Sigmoid colon (tissue), 7 donors: ENCODE measurements around the gene SDE2. TPM values are rescaled to one million over a fixed set of nuclear protein-coding genes. Genes with fewer than 3 reads are reported as not detected.

Source experiments
- DNase-seq: peaks from one replicate; pipeline ENCODE4 v3.0.0-alpha.2; 2019
- H3K27ac ChIP-seq, 4 donors: fragments of 200-600 bp; sonication (generic); one replicate each; pipeline ENCODE4 v1.5.1; 2016 to 2019; ENCODE audit warnings: mild to moderate bottlenecking in 1 of 4
- H3K27me3 ChIP-seq, 3 donors: fragments of 200-600 bp; sonication (generic); one replicate each; pipeline ENCODE4 v1.5.1; 2019; ENCODE audit warnings: mild to moderate bottlenecking in 1 of 3
- H3K36me3 ChIP-seq, 4 donors: fragments of 200-600 bp; sonication (generic); one replicate each; pipeline ENCODE4 v1.5.1; 2016 to 2019
- H3K4me1 ChIP-seq, 4 donors: fragments of 200-600 bp; sonication (generic); one replicate each; pipeline ENCODE4 v1.5.1; 2017 to 2019
- H3K4me3 ChIP-seq, 4 donors: fragments of 200-600 bp; sonication (generic); one replicate each; pipeline ENCODE4 v1.5.1; 2017 to 2019; ENCODE audit warnings: mild to moderate bottlenecking in 2 of 4, moderate library complexity in 1 of 4
- H3K9me3 ChIP-seq, 4 donors: fragments of 200-600 bp in 3 of 4; sonication (generic) in 3 of 4; one replicate each; pipeline versions ENCODE4 v1.5.1 to v1.6.1; 2013 to 2019
- CTCF ChIP-seq, 4 experiments: fragments of 450-650 bp in 3 of 4; fragments of 200-600 bp in 1 of 4; IDR thresholded peaks; one replicate each; pipeline ENCODE4 v1.5.1; 2016 to 2019; ENCODE audit warnings: antibody characterized with exemption in 4 of 4, mild to moderate bottlenecking in 3 of 4, moderate library complexity in 2 of 4
- EP300 ChIP-seq, 4 donors: sonication (generic); formaldehyde crosslinking; IDR thresholded peaks; one replicate each; pipeline ENCODE4 v1.6.1; 2017; ENCODE audit warnings: antibody characterized with exemption in 4 of 4
- POLR2A ChIP-seq, 2 donors: fragments of 450-650 bp; IDR thresholded peaks; one replicate each; pipeline ENCODE4 v1.6.1; 2016; ENCODE audit warnings: antibody characterized with exemption in 2 of 2, mild to moderate bottlenecking in 2 of 2, moderate library complexity in 2 of 2
- POLR2AphosphoS5 ChIP-seq, 4 donors: sonication (generic); formaldehyde crosslinking; IDR thresholded peaks; one replicate each; pipeline ENCODE4 v1.6.1; 2017; ENCODE audit warnings: antibody characterized with exemption in 4 of 4
- WGBS, 2 donors: extraction: QIAGEN DNeasy Blood & Tissue Kit; methylation state at CpG; one replicate each; pipeline ENCODE4 v1.1.7; 2013; 5-methylcytosine and 5-hydroxymethylcytosine counted together
- intact Hi-C: fragments of 100-400 bp; cut with DNase I; formaldehyde crosslinking; loops from one replicate; pipeline ENCODE4 v1.15.1; 2023
- polyA plus RNA-seq, 3 donors: library from polyadenylated mRNA; stranded (reverse); fragments of 200-250 nt; gene quantifications; one replicate each; pipeline ENCODE4 v1.2.3, GENCODE V29; 2013
- total RNA-seq, 4 donors: library from RNA; depleted of rRNA; stranded (reverse); fragments of >200 nt; gene quantifications; one replicate each; pipeline ENCODE4 v1.1.0, GENCODE V29; 2016
- donor health status: healthy with polysubstance abuse.
- donor health status: Bipolar disorder and iron deficiency.
- donor health status: healthy.

Gene SDE2
- total and polyA plus RNA-seq, 7 donors = 9.0 to 21.9 (median 12.7) TPM

GRCh38 chr1:225945564-225945963 is 53.6 kb downstream of the SDE2 start:
- Histone ChIP-seq H3K36me3 (no peaks in the 10 kb centered on the region), H3K4me1 (peaks cover 0 to 18% (median 15%) of the 10 kb centered on the region in 4 donors), H3K9me3 (no peaks in the 10 kb centered on the region), H3K27ac (no peak overlapping the region), H3K4me3 (no peak overlapping the region), H3K27me3 (no peaks in the 10 kb centered on the region)
- no peak for TF ChIP-seq POLR2A (IDR thresholded peaks at IDR 0.05)
- no peak for TF ChIP-seq CTCF (IDR thresholded peaks at IDR 0.05)
- TF ChIP-seq EP300 (IDR thresholded peaks at IDR 0.05) = no peak
- no peak for TF ChIP-seq POLR2AphosphoS5 (IDR thresholded peaks at IDR 0.05)
- 79 to 80% methylated on average over 4 of the region's 4 CpGs for WGBS, 2 donors
- intact Hi-C loops = no loop called here
- no peak for DNase-seq

GRCh38 chr1:225944951-225945350 is 54.2 kb downstream of the SDE2 start:
- H3K9me3 ChIP-seq = no peaks in the 10 kb centered on the region
- peaks cover 0 to 21% (median 17%) of the 10 kb centered on the region in 4 donors for H3K4me1 ChIP-seq
- WGBS, 2 donors = 65 to 77% methylated on average over 7 of the region's 7 CpGs
- no peak for DNase-seq
- no peaks in the 10 kb centered on the region for H3K36me3 ChIP-seq
- intact Hi-C loops = no loop called here
- H3K27me3 ChIP-seq = no peaks in the 10 kb centered on the region
- no peak overlapping the region for H3K4me3 ChIP-seq
- H3K27ac ChIP-seq = no peak overlapping the region
- no peak for TF ChIP-seq POLR2A (IDR thresholded peaks at IDR 0.05)
- TF ChIP-seq EP300 (IDR thresholded peaks at IDR 0.05) = no peak
- no peak for TF ChIP-seq CTCF (IDR thresholded peaks at IDR 0.05)
- no peak for TF ChIP-seq POLR2AphosphoS5 (IDR thresholded peaks at IDR 0.05)

- no peak for TF ChIP-seq POLR2A (IDR thresholded peaks at IDR 0.05)
- TF ChIP-seq POLR2AphosphoS5 (IDR thresholded peaks at IDR 0.05) = no peak
- no peaks in the 10 kb centered on the region for H3K36me3 ChIP-seq
- peaks cover 0 to 27% (median 17%) of the 10 kb centered on the region in 4 donors for H3K4me1 ChIP-seq
- intact Hi-C loops = no loop called here
- H3K27ac ChIP-seq = no peak overlapping the region
- no peak overlapping the region for H3K4me3 ChIP-seq
- no peak for DNase-seq
- no peaks in the 10 kb centered on the region for H3K9me3 ChIP-seq
- WGBS, 2 donors = 91 to 93% methylated on average over 2 of the region's 2 CpGs
- H3K27me3 ChIP-seq = no peaks in the 10 kb centered on the region
Observed at GRCh38 chr1:225944387-225944786, 54.8 kb downstream of the SDE2 start.

- TF ChIP-seq POLR2A (IDR thresholded peaks at IDR 0.05) (no peak), EP300 (IDR thresholded peaks at IDR 0.05) (no peak), POLR2AphosphoS5 (IDR thresholded peaks at IDR 0.05) (no peak), CTCF (IDR thresholded peaks at IDR 0.05) (no peak)
- 87 to 88% methylated on average over 4 of the region's 4 CpGs for WGBS, 2 donors
- Histone ChIP-seq H3K9me3 (no peaks in the 10 kb centered on the region), H3K36me3 (no peaks in the 10 kb centered on the region), H3K4me3 (no peak overlapping the region), H3K4me1 (peaks cover 0 to 27% (median 17%) of the 10 kb centered on the region in 4 donors), H3K27me3 (no peaks in the 10 kb centered on the region), H3K27ac (no peak overlapping the region)
- DNase-seq = no peak
- intact Hi-C loops = no loop called here
Observed at GRCh38 chr1:225943582-225943981, 55.6 kb downstream of the SDE2 start.

- Histone ChIP-seq H3K9me3 (no peaks in the 10 kb centered on the region), H3K27me3 (no peaks in the 10 kb centered on the region), H3K36me3 (no peaks in the 10 kb centered on the region), H3K4me3 (no peak overlapping the region), H3K27ac (no peak overlapping the region), H3K4me1 (peaks cover 0 to 27% (median 17%) of the 10 kb centered on the region in 4 donors)
- TF ChIP-seq EP300 (IDR thresholded peaks at IDR 0.05) = no peak
- DNase-seq = no peak
- 61 to 62% methylated on average over 7 of the region's 7 CpGs for WGBS, 2 donors
- intact Hi-C loops = no loop called here
Observed at GRCh38 chr1:225942574-225942973, 56.6 kb downstream of the SDE2 start.

- DNase-seq = no peak
- intact Hi-C loops = no loop called here
- Histone ChIP-seq H3K4me3 (no peak overlapping the region), H3K27ac (peak overlapping the region in 1 of 4 donors; percentile 62), H3K36me3 (no peaks in the 10 kb centered on the region), H3K4me1 (peaks cover 0 to 27% (median 17%) of the 10 kb centered on the region in 4 donors), H3K27me3 (no peaks in the 10 kb centered on the region), H3K9me3 (no peaks in the 10 kb centered on the region)
- TF ChIP-seq EP300 (IDR thresholded peaks at IDR 0.05) (no peak), POLR2AphosphoS5 (IDR thresholded peaks at IDR 0.05) (no peak)
- WGBS, 2 donors = 56 to 61% methylated on average over 1 of the region's 1 CpG
Observed at GRCh38 chr1:225941942-225942222, 57.3 kb downstream of the SDE2 start.
